SK-N-SH (cell line): ENCODE data around the gene MIGA2. TPM values are rescaled to one million over a fixed set of nuclear protein-coding genes. Genes with fewer than 3 reads are reported as not detected.
A peak's percentile ranks its signal among the peaks of the same experiment; 100 is the strongest.

Source experiments
- CTCF ChIA-PET: fragments of 300-600, 350-600 bp; formaldehyde crosslinking; extraction: SDS; loops from one replicate; lab custom pipeline; 2021; lab: Yijun Ruan, JAX
- POLR2A ChIA-PET: fragments of 350-600 bp; sonication (Branson Sonifier 250); formaldehyde crosslinking; extraction: SDS; loops from one replicate; lab custom pipeline; 2020; ENCODE audit warnings: antibody characterized with exemption, inconsistent platforms; lab: Yijun Ruan, JAX
- DNase-seq: peaks from one replicate; pipeline ENCODE4 v3.0.0; 2012
- H2AFZ ChIP-seq: fragments of 200-600 bp; sonication (generic); 2 replicates; pipeline ENCODE4 v1.8.1; 2016; ENCODE audit warnings: antibody characterized with exemption, mild to moderate bottlenecking, low read depth
- H3F3A ChIP-seq: fragments of 200-600 bp; sonication (generic); replicated peaks from 2 replicates; pipeline ENCODE3; 2016; ENCODE audit warnings: antibody characterized with exemption, mild to moderate bottlenecking; ENCODE audit not compliant: insufficient read depth
- H3K27ac ChIP-seq, 2 experiments: fragments of 200-500 bp in 1 of 2; fragments of 200-600 bp in 1 of 2; sonication (Bioruptor generic) in 1 of 2; sonication (generic), shearing (Covaris generic) in 1 of 2; 2 replicates each; pipeline versions ENCODE4 v1.5.1 to v1.6.1; 2014 to 2016; ENCODE audit warnings: low read depth in 2 of 2, inconsistent platforms in 1 of 2, low read length in 1 of 2, mild to moderate bottlenecking in 1 of 2, mixed read lengths in 1 of 2
- H3K27me3 ChIP-seq: fragments of 200-600 bp; sonication (generic), shearing (Covaris generic); 2 replicates; pipeline ENCODE4 v1.6.1; 2016; ENCODE audit warnings: mixed run types; ENCODE audit not compliant: insufficient read depth
- H3K36me3 ChIP-seq, 2 experiments: fragments of 200-500 bp in 1 of 2; fragments of 200-600 bp in 1 of 2; sonication (Bioruptor generic) in 1 of 2; sonication (generic) in 1 of 2; replicated peaks in 1 of 2; 2 replicates each; pipeline versions ENCODE3 to v1.5.1; 2014 to 2016; ENCODE audit warnings: low read length in 1 of 2, mild to moderate bottlenecking in 1 of 2; ENCODE audit not compliant: insufficient read depth in 2 of 2, control insufficient read depth in 1 of 2
- H3K4me1 ChIP-seq, 2 experiments: fragments of 200-500 bp in 1 of 2; fragments of 200-600 bp in 1 of 2; sonication (Bioruptor generic) in 1 of 2; sonication (generic), shearing (Covaris generic) in 1 of 2; 2 replicates each; pipeline versions ENCODE4 v1.5.1 to v1.6.1; 2014 to 2016; ENCODE audit warnings: low read depth in 1 of 2, low read length in 1 of 2, mixed run types in 1 of 2; ENCODE audit not compliant: insufficient read depth in 2 of 2, control insufficient read depth in 1 of 2
- H3K4me2 ChIP-seq: fragments of 200-600 bp; sonication (generic), shearing (Covaris generic); 2 replicates; pipeline ENCODE4 v1.6.1; 2017; ENCODE audit warnings: mixed run types
- H3K4me3 ChIP-seq, 2 experiments: fragments of 200-500 bp in 1 of 2; fragments of 200-600 bp in 1 of 2; sonication (Bioruptor generic) in 1 of 2; sonication (generic), shearing (Covaris generic) in 1 of 2; 2 replicates each; pipeline versions ENCODE4 v1.5.1 to v1.8.1; 2014 to 2016; ENCODE audit warnings: low read depth in 2 of 2, inconsistent platforms in 1 of 2, low read length in 1 of 2, mild to moderate bottlenecking in 1 of 2, mixed read lengths in 1 of 2, moderate library complexity in 1 of 2
- H3K79me2 ChIP-seq: fragments of 200-600 bp; sonication (generic); 2 replicates; pipeline ENCODE4 v1.8.1; 2017; ENCODE audit warnings: mild to moderate bottlenecking; ENCODE audit not compliant: insufficient read depth
- H3K9ac ChIP-seq: fragments of 200-600 bp; sonication (generic); 2 replicates; pipeline ENCODE4 v1.6.1; 2017; ENCODE audit warnings: mixed run types
- H3K9me2 ChIP-seq: fragments of 200-600 bp; sonication (generic); 2 replicates; pipeline ENCODE4 v1.6.1; 2017; ENCODE audit warnings: mixed run types
- H3K9me3 ChIP-seq: fragments of 200-600 bp; sonication (generic); 2 replicates; pipeline ENCODE4 v1.6.1; 2017; ENCODE audit warnings: mixed run types, mild to moderate bottlenecking, moderate library complexity
- H4K20me1 ChIP-seq: fragments of 200-600 bp; sonication (generic); 2 replicates; pipeline ENCODE4 v1.6.1; 2017; ENCODE audit warnings: mild to moderate bottlenecking, mixed run types; ENCODE audit not compliant: insufficient read depth
- CTCF ChIP-seq: fragments of 200-600 bp; sonication (generic); IDR thresholded peaks from 2 replicates; pipeline ENCODE4 v1.6.1; 2017; ENCODE audit warnings: antibody characterized with exemption, mild to moderate bottlenecking, moderate library complexity
- EZH2phosphoT487 ChIP-seq: fragments of 200-600 bp; sonication (generic); IDR thresholded peaks from 2 replicates; pipeline ENCODE4 v1.6.1; 2017; ENCODE audit warnings: low read depth, mixed run types, mild to moderate bottlenecking, antibody characterized with exemption, moderate library complexity, borderline replicate concordance
- FOXJ3 ChIP-seq: sonication (generic); formaldehyde crosslinking; IDR thresholded peaks from 2 replicates; pipeline ENCODE4 v1.5.1; 2020; ENCODE audit warnings: mild to moderate bottlenecking, missing genetic modification reagents
- JUND ChIP-seq: IDR thresholded peaks from 2 replicates; pipeline ENCODE4 v1.4.0; 2012
- MXI1 ChIP-seq: IDR thresholded peaks from 2 replicates; pipeline ENCODE4 v1.6.1; 2012; ENCODE audit warnings: mild to moderate bottlenecking, low read depth, low read length, improper control_type of control experiment
- RAD21 ChIP-seq: IDR thresholded peaks from 2 replicates; pipeline ENCODE4 v1.6.1; 2012; ENCODE audit warnings: mild to moderate bottlenecking, low read length
- REST ChIP-seq: IDR thresholded peaks from 2 replicates; pipeline ENCODE4 v1.6.1; 2012; ENCODE audit warnings: mild to moderate bottlenecking, low read depth, low read length, moderate library complexity
- RFX5 ChIP-seq: IDR thresholded peaks from 2 replicates; pipeline ENCODE4 v1.6.1; 2012; ENCODE audit warnings: mild to moderate bottlenecking, improper control_type of control experiment, low read length
- SMC3 ChIP-seq: IDR thresholded peaks from 2 replicates; pipeline ENCODE4 v1.6.1; 2012; ENCODE audit warnings: low read depth, low read length, improper control_type of control experiment
- TCF12 ChIP-seq: IDR thresholded peaks from 2 replicates; pipeline ENCODE4 v1.4.0; 2012
- WGBS: methylation state at CpG from one replicate; pipeline ENCODE4 v1.1.6; 2017; ENCODE audit warnings: low lambda C conversion rate; 5-methylcytosine and 5-hydroxymethylcytosine counted together
- polyA plus RNA-seq, 3 experiments: library from polyadenylated mRNA; depleted of rRNA; stranded (reverse); fragments of >200 nt; gene quantifications; 2 replicates each; pipeline ENCODE4 v1.2.3, GENCODE V29; 2012

The MIGA2 gene
- polyA plus RNA-seq, 1 of the 3 experiments (the other 2 are of a cell fraction), result 21.2 TPM

- Histone ChIP-seq H3K27ac (no peak overlapping the region), H3K9ac (no peak overlapping the region), H3K4me3 (peak overlapping the region in 1 of 2 experiments; percentile 40; a peak in 1 of 4 replicates), H3K4me2 (no peak overlapping the region), H3K36me3 (peaks cover 4 to 70% of the 10 kb centered on the region in 2 experiments), H3F3A (peaks cover 14% of the 10 kb centered on the region), H3K9me2 (no peaks in the 10 kb centered on the region), H2AFZ (no peak overlapping the region), H3K79me2 (no peaks in the 10 kb centered on the region)
- 63% methylated on average over 20 of the region's 21 CpGs for WGBS
- TF ChIP-seq CTCF, result peak; percentile 88
- no peak for TF ChIP-seq JUND
- TF ChIP-seq SMC3, result peak; percentile 56
- TF ChIP-seq TCF12, result no peak
- no peak for TF ChIP-seq RFX5
- no peak for TF ChIP-seq REST
- TF ChIP-seq MXI1, result 0 out of 2 replicates have a peak, but pooled peaks have one; percentile 18
- no peak for TF ChIP-seq FOXJ3
- TF ChIP-seq RAD21, result peak; percentile 65
- no peak for TF ChIP-seq EZH2phosphoT487
- TF ChIP-seq, all 33 proteins: peak for 4
- DNase-seq, result peak; percentile 89
- H3K27me3 ChIP-seq, result no peaks in the 10 kb centered on the region
- H3K4me1 ChIP-seq, result no peaks in the 10 kb centered on the region; a peak in 1 of 4 replicates
- CTCF ChIA-PET, result interaction anchor here (0.6 to 4.7 kb wide), 28 partner anchors 8 to 334 kb away, joined by 3 to 37 read pairs (median 4); partner anchors contain the start of gene SH3GLB2
- H3K9me3 ChIP-seq, result no peaks in the 10 kb centered on the region
- POLR2A ChIA-PET, result no interaction called here
- H4K20me1 ChIP-seq, result 0 out of 2 replicates have a peak, but pooled peaks cover 3% of the 10 kb centered on the region
Measured at GRCh38 chr9:129006328-129007034, 29.9 kb upstream of the MIGA2 start.
